ENCODE results near the gene DNAH10.

Gene DNAH10, protein sequence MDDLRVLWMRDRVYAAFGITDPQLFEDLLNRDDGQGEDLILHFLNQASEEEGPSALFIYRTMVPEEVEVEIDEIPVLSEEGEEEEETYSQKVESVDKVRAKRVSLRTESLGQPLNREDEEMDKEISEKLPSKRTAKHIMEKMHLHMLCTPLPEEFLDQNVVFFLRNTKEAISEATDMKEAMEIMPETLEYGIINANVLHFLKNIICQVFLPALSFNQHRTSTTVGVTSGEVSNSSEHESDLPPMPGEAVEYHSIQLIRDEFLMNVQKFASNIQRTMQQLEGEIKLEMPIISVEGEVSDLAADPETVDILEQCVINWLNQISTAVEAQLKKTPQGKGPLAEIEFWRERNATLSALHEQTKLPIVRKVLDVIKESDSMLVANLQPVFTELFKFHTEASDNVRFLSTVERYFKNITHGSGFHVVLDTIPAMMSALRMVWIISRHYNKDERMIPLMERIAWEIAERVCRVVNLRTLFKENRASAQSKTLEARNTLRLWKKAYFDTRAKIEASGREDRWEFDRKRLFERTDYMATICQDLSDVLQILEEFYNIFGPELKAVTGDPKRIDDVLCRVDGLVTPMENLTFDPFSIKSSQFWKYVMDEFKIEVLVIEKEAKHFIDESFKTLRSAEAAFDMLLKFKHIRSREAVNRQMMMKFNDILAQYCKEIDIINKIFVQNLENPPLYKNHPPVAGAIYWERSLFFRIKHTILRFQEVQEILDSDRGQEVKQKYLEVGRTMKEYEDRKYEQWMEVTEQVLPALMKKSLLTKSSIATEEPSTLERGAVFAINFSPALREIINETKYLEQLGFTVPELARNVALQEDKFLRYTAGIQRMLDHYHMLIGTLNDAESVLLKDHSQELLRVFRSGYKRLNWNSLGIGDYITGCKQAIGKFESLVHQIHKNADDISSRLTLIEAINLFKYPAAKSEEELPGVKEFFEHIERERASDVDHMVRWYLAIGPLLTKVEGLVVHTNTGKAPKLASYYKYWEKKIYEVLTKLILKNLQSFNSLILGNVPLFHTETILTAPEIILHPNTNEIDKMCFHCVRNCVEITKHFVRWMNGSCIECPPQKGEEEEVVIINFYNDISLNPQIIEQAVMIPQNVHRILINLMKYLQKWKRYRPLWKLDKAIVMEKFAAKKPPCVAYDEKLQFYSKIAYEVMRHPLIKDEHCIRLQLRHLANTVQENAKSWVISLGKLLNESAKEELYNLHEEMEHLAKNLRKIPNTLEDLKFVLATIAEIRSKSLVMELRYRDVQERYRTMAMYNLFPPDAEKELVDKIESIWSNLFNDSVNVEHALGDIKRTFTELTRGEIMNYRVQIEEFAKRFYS (N-terminal part only)

DNA sequence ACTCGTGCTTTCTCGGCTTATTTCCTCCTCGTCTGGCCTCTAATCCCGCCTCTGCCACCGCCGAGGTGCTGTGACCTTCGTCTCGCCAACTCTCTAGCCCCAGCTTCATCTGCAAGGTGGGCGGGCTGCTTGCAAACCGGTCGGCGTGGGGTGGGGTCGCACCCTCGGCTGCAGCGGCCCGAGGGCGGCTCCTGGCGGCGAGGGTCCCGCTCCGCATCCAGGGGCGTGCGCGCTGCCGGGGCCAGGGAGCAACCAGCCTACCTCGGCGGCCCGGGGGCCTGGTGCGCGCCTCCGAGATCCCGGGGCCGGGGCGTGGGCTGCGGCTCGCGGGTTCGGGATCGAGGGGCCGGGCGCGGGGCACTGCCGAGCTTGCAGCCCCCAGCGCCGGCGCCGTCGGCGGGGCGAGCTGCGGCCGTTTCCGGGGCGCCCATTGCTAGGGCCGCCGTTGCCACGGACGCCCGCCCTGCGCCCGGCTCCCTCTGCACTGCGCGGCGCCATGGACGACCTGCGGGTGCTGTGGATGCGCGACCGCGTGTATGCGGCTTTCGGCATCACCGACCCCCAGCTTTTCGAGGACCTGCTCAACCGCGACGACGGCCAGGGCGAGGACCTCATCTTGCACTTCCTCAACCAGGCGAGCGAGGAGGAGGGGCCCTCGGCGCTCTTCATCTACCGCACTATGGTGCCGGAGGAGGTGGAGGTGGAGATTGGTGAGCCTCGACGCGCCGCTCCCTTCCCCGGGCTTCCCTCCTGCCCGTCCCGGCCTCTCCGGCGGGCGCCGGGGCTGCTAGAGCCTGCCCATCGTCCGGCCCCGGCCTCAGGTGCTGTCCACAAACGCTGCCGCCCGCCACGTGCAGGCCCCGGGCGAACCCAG, at the start of gene DNAH10:
TSS of gene DNAH10 (plus strand) at position 461 of the 874 bp plus-strand sequence. CDS start at position 497, 36 bp downstream.
- DNase-seq: peak; percentile 95

DNA sequence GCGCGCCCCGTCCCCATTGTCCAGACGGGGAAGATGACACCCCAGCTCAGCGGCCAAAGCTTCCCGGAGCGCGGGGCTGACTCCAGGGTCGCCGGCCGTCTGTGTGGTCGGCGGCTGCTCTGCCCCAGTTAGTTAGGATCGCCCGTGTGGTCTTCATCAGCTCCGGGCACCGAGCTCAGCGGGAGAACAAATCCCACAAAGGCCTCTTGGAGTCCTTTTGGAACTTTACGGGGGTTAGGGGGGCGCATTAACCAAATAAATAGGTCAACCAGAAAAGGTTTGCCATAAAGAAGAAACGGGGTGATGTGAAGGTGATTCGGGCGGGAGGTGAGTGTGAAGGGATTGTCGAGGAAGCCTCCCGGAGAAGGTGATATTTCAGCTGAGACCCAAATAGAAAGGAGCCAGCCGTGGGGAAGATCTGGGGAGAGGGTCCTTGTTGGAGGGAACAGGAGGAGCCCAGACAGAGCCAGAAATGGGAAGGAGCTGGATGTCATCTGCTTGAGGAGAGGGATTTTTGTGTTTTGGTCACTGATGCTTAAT, 49.3 kb upstream of the DNAH10 start:
- DNase-seq: no peak

DNA sequence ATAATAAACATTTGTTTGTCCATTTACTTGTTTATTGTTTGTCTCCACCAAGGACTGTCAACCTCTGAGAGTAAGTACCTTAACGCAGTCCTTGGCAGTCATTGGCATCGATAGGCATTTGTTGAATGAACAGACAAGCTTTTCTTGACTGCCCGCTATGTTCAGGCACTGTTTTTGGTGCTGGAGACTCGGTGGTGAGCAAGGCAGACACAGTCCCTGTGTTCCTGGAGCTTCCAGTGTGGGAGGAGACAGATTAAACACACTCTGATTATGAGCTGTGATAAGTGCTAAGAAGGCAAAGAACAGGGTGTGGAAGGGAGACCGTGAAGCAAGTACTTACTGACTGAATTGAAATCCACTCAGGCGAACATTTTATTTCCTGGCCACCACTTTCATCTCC, 48.7 kb upstream of the DNAH10 start:
- DNase-seq: no peak

DNA sequence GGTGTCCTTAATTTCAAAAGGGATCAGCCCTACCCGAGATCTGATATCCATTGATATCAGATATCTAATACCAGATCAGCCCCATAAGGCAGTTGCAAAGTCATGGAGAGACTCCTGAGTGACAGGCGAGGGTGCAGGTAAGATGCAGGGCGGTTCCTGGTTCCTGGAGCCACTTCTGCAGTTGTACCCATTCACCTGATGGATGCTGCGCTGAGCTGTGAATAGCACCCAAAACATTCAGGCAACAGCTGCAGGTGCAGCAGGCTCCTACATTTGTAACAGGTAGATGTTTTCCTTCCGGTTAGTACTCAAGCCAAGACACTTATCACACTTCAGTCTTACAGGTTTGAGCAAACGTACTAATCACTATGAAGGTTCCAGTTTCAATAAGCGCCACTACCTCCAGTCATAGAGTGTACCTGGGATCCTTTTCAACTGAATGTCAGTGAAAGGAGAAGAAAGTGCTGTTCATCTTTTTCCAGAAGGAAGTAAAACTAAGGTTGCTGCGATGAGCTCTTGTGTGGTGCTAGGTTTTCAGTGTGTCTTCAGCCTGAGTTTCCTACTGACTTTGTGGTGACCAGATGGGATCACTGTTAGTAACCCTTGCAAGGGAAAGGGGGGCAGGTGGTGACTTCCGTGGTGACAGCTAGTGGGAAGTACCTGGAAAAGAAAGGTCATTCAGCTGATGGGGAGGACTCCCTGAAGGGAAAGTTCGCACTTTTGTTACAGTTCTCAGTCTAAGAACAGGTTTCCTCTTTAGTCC, 48.1 kb upstream of the DNAH10 start:
- no peak for DNase-seq

DNA sequence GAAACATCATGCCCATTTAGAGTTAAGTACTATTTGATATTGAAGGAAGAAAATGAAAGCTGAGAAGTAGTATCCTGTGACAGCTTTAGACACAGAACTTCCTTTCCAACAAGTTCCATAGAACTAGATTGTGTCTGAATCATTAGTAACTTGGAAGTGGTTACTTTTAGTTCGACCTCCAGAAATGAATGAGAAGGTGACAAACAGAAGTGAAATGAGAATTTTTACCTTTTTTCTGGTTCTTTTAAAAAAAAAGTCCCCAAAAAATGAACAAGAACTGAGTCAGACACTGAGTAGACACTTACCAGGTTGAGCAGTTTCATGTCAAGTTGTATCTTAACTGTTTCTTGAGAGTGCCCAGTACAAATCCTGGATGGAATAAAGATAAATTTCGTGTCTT, 46.9 kb upstream of the DNAH10 start:
- DNase-seq: no peak

DNA sequence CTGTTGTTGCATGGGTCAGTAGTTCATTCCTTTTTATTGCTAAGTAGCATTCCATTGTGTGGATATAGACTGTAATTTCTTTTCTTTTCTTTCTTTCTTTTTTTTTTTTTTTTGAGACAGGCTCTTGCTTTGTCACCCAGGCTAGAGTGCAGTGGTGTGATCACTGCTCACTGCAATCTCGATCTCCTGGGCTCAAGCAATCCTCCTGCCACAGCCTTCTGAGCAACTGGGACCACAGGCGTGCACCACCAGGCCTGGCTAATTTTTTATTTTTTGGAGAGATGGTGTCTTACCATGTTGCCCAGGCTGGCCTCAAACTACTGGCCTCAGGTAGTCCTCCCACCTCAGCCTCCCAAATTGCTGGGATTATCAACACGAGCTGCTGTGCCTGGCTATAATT, 44.8 kb upstream of the DNAH10 start:
- DNase-seq: no peak

DNA sequence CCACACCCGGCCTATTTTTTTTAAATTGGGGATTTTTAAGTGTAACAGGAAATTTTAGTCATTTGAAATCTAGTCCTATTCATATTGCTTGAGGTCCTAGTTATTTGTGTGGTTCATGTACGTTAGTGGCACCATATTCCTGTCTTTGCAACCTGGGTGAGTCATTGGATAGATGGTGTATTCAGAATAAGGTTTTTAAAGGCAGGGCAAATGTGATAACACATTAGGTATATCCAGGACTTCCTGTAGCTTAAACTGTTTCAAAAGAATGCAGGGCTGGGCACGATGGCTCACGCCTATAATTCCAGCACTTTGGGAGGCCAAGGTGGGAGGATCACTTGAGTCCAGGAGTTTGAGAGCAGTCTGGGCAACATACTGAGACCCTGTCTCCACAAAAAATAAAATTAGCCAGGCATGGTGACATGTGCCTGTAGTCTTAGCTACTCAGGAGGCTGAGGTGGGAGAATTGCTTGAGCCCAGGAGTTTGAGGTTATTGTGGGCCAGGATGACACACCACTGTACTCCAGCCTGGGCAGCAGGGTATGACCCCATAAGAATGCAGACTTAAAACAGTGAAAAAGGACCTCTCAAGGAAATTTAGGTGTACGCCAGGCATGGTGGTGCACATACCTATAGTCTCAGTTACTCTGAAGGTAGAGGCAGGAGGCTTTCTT, 41.8 kb upstream of the DNAH10 start:
- DNase-seq: no peak

DNA sequence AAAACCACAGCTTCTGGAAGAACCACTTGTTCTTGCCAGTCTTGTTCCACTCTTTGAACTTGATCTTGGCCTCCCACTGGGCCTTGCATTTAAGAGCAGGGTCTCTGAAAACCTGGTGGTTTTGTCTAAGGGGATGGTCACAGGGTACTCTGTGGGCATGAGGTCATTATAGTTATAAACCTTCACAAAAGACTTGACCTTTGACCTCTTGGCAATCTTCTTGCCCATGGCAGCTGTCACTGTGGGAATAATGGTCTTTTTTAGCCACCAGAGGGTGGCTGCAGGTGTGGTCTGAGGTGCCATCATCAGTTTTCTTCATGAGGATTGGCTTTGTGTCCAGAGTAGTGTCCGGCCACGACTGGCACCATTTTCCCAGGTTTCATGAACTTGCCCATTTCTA, 40.9 kb upstream of the DNAH10 start:
- DNase-seq: no peak

DNA sequence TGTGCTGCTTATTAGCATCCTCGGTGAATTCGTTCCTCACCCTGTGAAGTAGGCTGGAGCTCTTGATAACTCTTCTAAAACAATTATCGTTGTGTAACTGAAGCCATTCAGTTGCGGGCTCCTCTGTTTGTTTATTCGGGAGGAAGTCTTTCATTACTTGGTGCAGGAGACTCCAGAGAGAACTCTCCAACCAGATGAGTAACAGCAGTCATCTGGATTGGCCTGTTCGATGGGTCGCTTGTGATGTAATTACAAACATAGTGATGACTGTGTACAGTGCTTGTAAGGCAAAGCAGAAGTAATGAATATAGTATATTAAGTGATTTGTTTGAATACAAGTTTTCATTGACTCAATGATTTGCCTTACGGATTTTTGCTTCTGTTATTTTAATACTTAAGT, 39.1 kb upstream of the DNAH10 start:
- no peak for DNase-seq

DNA sequence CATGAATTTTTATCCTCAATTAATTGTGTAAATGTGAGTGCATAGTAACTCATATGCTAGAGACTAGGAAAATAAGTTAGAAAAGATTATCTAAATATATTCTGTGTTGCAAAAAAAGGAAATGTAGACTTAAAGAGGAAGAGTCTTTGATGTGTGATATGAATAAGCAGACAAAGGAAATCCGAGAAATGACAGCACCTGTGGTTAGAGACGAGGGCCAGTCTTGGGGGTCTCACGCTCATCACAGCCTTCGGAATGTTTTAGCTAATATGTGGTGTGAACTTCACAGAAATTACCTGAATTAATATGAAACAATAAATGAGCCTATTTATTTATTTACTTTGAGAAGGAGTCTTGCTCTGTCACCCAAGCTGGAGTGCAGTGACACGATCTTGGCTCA, 38.3 kb upstream of the DNAH10 start:
- no peak for DNase-seq

DNA sequence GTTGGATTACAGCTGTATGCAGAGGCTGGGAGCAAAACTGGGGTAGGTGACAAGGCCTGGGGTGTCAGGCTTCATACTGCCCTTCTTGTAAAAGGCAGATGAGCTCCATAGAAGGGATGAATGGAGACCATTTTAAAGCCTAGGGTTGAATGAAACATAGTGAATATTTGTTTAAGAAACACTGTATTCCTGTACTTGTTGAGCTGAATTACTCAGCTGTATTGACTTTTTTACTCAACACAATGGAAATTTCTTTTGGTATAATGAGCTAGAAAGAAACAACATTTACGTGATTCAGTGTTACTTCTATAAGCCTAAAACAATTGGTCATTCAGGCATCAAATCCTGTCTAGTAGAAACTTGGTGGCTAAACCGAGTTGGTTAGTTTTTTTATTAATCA, 35.9 kb upstream of the DNAH10 start:
- DNase-seq: no peak

DNA sequence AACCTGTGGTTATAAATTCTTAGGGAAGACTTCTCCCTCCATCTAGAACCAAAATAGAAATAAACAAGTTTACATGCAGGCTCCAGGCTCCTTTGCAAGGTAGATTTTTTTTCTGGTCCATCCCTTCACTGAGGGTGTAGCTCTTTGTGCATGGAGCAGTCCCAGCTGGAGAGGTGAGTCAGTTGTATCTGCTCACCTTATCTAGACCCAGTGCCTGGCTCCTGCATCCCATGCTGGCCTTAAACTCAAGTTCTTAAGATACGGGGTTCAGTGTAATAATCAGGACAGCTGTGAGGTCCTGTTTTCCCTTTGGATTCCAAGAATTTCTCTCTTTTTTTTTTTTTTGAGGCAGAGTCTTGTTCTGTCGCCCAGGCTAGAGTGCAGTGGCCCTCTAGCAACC, 35.1 kb upstream of the DNAH10 start:
- DNase-seq: no peak

DNA sequence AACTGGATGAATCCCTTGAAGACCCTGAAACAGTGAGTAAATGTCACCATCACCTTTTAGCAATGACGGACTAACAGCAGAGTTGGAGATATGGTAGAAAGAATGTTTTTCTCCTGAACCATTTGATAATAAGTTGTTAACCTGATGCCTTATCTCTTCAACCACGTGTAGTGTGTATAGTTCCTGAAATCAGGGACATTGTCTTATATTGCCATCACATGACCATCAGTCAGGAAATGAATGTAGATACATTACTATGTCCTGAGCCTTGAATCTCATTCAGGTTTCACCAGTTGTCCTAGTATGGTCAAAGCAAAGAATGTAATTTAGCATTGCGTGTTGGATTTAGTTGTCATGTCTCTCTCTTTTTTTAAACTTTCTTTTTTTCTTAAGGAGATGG, 34.2 kb upstream of the DNAH10 start:
- no peak for DNase-seq

DNA sequence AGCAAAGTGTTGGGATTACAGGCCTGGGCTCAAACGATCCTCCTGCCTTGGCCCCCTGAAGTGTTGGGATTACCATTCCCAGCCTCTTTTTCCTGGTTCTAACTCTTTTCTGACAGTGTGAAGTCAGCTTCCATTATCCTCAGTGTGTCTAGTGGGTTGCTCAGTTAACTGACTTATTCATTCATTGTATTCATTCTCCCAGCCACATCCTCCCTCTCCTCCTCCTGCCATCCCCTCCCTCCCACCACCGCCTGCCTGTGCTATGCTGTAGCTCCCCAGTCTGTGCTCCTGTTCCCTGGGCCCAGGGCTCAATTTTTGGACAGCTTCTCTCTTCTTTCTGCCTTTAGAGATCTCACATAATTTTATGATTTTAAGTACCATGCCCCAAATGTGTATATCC, 30.5 kb upstream of the DNAH10 start:
- no peak for DNase-seq

DNA sequence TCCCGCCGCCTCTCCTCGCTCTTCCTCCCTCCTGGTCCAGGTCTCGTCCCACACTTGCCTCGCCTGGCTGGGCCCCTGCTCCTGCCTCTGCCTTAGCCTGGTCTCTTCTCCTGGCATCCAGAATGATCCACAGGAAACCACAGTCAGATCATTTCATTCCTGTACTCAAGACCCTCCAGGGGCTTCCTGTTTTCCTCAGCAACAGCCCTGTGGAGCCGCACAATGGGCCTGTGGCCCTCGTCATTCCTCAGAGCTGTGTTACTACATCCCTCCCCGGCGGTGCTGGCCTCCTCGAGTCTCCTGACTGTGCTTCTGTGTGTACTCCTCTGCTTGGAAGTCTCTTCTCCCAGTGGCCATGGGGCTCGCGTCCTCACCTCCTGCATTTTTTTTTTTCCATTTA, 29.9 kb upstream of the DNAH10 start:
- no peak for DNase-seq

DNA sequence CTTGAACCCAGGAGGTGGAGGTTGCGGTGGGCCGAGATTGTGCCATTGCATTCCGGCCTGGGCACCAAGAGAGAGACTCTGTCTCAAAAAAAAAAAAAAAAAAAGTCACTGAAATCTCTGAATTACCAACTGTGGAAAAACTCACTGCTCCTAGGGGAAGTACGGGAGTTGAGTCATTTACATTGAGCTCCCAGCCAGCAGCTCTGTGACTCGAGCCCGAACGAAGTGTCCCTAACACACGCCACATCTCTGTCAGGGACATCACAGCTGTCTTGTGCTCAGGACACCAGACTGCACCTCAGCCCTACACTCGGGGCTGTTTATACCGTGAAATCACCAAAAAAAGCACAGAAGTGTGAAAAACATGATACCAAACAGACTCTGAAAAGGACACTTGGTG, 28.9 kb upstream of the DNAH10 start:
- no peak for DNase-seq

DNA sequence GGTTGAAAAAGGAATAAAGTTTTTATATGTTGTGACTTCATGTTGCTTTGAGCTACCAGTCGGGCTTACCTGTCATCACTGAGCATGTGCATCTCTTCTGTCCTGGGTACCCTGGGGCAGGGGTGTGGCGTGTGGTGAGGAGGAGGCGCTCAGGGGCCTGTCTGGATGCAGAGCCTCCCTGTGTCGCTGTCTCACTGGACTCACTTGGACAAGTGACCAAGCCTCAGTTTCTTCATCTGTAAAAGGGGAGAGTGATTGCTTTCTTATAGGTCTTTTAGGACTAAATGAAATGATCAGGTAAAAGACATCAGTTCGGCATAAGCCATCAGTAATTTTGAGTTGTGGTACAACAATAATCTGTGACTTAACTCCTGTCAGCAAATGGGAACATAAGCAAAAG, 27.8 kb upstream of the DNAH10 start:
- no peak for DNase-seq

DNA sequence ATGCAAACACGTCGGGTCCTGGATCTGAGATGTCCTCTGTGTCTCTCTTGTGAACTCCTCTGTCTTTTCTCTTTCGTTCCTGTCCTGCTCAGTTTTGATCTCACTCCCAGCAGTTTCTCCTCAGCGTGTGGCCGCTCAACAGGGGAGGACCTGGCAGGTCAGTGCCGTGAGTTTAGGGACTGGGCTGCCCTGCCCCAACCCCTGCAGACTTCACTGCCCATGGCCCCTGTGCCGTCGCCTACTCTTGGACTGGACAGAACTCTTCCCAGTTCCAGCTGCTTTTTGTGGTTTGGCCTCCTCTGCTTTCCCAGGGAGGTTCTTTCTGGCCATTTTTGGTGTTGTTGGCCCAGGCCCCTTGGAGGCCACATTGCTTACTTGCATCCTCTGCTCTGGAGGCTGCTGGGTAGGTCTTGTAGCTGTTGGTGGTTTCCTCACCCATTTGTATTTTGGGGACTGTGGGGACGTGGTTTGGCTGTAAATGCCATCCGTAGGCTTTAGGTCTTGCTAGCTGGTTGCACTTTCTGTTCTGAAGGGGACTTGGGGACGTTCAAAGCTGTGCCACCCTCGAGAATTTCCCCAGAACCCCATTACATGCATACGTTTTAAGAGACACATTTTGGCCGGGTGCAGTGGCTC, 20.0 kb upstream of the DNAH10 start:
- no peak for DNase-seq

DNA sequence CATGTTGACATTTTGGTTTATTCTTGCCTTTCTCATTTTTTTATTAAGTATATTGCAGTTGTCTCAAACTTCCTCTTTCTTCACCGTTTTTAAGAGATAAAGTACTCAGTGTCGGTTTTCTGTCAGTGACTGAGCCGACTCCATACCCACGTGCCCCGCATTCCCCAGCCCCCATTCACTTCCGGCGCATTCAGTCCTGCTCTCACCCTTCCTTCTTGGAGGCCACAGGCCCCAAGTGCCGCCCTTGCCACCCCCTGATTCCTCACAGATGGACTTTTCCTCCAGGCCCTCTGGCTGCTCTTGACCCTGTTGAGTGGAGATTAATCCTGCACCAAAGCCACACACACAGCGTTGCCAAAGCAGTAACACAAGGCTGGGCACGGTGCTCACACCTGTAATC, 19.1 kb upstream of the DNAH10 start:
- no peak for DNase-seq

DNA sequence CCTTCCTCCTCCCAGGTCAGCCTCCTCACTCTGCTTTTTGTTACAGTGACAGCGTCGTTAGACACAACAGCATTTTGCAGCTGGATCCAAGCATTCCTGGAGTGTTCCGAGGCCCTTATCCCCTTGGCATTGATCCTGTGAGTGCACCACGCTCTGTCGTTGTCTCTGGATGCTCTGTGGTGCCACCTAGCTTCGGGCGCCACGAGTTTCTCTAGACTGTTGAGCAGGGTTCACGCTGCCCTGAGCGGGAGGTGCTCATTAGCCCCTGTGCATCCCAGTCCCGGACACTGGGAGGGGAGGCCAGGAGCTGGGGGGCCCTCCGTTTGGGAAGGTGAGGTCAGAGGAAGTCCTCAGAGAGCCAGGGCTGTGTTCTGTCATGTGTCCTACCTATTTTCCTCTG, 17.3 kb upstream of the DNAH10 start:
- peak; percentile 71 for DNase-seq
